Left kidney (tissue), 2 donors: ENCODE results near the gene BCR. TPM values are rescaled to one million over a fixed set of nuclear protein-coding genes. Genes with fewer than 3 reads are reported as not detected.

ENCODE experiments used
- DNase-seq: peaks from one replicate; pipeline ENCODE4 v3.0.0-alpha.2; 2013
- polyA plus RNA-seq: library from polyadenylated mRNA; unstranded; fragments of 120-200 nt; gene quantifications from one replicate; pipeline ENCODE4 v1.2.1, GENCODE V29; 2013; ENCODE audit not compliant: insufficient read length

Gene BCR
- polyA plus RNA-seq, 1 donor: 54.6 TPM

DNA sequence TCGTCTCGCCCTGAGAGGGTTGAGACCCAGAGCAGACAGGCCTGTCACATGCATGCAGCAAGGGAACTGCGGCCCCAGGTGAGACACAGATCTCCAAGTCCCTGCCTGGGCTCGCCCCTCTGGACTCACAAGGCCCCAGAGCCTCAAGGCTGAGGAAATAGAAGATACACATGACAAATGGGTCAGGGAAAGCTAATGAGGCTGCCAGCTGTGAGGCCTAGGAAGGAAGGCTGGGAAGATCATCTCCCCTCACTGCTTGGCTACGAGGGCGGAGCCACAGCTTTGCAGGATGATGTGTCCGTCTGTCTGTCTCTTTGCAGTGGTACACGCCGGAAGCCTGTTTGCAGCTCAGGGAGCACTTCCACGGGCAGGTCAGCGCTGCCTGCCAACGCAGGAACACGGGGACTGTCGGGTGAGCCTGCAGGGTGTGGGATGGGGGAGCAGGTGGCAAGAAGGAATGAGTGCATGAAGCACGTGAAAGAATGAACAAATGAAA lies 30.5 kb upstream of the BCR start:
- DNase-seq: no peak

DNA sequence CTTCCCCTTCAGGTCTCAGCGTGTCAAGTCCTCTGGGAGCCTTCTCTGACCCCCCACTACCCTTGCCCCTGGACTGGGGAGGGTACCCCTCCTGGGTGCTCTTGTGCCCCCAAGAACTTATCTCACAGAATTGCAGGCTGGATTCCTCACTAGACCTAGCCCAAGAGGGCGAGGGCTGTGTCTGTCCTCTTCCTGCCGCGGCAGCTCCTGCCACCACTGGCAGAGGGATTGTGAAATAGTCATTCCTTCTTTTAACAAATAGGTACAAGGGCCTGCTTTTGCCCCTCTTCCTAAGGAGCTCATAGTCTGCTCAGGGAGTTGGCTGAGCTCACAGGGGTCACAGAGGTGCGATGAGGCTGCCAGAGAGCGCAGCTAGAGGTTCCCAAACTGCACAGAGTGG lies 29.5 kb upstream of the BCR start:
- no peak for DNase-seq

DNA sequence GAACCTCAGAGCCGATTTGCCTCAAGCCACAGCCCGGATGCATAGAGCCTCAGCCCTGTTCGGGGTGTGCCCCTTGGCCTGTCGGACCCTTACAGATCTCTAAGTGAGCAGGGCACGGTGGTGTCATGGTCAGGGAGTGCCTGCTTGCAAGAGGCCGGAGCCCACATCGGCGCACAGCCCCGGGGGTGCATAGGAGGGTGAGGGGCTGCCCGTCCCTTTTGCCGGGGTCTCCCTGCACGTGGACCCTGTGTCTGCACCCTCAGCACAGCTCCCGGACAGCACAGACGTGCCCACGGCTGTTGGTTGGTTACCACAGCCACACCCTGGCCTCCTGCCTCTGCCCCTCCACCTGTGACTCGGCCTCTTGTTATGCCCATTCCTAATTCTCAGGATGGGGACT lies 28.5 kb upstream of the BCR start:
- no peak for DNase-seq

DNA sequence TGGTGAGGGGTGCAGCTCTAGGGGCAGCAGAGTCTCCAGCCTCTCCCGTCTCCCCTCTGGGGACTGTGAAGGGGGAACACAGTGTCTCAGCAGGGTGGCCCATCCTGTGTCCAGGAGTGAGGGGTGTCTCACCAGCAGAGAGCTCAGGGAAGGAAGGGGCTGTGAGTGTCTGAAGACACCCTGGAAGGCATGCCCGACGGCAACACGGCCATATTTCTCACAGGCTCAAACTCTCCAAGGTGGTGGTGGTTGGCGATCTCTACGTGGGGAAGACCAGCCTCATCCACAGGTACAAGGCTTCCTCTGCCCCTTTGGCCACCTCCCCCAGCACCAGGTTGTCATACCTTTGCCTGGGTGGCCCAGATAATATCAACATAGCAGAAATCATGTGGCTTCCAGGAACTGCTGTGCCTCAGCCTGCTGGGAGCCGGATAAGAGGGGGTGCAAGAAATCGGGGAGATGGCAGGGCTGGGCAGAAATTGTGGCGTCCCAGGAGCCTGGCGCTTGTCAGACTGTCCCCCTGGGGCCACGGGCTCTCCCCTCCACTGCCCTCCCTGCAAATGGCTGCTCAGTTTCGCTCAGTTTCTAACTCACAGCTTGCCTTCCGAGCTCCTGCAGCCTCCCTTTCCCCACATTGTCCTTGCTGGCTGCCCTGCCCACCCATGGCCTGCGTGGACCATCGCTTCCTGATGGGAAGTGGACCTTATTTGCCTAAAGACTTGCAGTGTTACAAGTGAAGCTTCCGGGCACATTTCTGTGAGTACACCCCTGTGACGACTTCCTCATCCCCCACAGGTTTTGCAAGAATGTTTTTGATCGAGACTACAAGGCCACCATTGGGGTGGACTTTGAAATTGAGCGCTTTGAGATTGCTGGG lies 27.8 kb upstream of the BCR start:
- no peak for DNase-seq

DNA sequence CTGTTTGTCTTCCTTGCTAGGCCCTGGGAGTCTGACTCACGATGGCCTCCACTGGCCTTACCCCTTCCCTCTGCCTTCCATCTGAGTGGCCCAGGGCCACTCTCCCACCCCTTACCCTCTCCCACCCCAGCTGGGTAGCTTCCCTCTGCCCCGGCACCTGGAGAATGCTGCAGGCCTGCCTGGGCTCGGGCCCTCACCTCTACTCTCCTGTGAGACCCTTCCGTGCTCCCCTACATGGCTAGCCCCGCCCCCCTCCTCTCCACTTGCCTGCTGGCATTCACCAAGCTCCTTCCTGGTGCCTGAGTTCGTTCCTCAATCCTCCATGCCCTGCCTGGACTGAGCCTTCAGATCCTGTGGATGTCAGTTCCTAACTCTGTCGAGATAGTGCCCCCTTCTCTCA lies 26.3 kb upstream of the BCR start:
- DNase-seq: no peak

DNA sequence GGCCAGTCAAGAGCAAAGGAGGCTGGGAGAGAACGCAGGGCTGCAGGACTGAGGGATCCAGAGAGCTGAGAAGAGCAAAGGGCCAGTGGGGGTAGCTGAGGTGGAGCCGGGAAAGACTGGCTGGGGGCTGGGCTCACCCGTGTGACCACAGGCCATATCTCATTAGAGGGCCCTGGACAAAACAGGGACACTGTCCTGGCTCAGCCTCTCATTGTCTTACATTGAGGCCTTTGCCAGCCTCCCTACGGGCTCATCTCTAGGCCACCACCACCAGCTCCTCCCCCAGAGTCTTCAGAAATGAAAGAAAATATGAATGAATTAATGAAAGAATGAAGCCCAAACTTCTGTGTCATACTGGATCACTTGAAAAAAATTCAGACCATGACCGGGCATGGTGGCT lies 25.8 kb upstream of the BCR start:
- no peak for DNase-seq

DNA sequence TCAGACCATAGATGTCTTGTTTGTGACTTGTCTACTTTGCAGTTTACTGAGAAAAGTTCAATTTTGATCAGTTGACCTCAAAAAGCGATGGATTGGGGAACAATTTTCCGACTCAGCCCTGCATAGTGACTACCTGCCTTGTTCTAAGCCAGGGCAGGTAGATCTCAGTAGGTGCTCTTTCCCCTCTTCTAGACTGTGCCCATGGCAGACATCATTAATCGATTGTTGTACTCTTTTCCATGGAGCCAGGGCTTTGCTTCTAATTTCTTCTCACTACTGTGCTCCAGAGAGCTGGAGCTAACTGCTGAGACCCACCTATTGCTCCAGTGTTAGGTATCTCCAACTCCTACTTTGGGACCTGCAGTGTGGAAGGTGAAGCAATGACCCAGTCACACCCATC lies 25.2 kb upstream of the BCR start:
- DNase-seq: no peak

DNA sequence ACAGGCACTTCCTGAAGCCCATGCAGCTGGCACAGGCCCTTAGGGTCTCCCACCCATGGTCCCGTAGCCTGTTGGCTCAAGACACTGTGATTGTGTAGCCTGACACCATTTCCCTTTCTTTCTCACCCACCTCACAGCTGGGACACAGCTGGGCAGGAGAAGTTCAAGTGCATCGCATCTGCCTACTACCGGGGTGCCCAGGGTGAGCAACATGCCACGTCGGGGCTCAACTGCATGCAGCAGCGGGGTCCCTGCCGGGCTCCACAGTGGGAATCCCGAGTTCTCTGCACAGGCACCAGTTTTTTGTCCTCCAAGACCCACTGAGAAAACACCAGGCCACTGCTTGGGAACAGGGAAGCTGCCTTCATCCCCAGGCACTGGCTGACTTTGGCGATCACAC lies 24.5 kb upstream of the BCR start:
- DNase-seq: no peak

DNA sequence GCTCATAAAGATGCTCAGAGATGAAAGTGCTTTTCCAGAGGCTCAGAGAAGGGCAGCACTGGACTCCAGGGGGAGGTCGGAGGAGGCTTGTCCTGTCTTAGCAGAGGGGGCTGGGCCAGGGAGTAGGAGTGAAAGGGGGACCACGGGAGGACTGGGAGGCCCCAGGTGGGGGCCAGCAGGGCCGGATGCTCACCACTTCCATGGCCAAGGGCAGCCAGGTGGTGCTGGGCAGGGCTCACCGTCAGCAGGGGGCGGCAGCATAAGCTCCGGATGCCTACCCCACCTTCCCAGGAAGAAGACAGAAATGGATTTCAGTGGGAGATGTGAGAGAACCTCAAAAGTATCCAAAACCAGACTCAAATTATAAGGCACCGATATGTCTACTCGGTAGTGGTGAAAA lies 24.0 kb upstream of the BCR start:
- DNase-seq: no peak

DNA sequence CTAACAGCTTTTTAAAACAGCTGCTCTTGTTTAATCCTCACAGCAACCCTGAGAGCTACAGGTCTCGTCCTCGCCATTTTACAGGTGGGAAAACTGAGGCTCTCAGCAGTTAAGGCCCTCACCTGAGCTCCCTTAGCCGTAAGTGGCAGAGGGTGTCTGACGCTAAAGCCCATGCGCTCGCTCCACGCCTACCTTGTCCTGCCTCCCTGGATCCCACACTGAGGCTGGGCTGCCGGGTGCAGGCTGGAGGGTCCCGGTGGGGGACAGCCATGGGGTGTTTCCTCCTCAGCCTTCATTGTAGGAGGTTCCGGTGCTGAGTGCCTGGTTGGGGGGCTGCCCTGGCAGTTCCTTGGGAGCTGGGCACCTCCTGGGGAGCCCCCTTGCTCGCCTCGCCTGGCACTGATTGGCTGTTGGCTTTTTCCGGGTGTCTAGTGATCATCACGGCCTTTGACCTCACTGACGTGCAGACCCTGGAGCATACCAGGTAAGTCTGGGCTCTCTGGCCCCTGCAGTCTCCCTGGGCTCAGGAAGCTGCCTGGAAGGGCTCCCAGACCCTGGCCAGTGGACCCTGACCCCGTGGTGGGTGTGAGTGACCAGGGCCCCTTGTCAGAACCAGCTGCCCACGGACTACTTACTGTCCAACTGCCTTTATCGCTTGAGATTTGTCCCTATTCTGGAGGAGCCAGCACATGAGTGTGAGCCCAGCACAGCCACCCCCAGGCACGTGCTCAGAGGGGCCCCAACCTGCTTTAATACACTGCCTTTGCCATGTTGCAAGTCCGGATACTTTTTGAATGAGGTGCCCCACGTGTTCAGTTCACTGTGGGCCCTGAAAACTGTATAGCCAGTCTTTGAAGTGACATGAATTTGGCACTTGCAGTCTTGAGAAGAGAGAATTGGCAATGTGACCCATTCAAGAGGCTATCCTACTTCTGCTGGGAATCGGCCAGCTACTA lies 22.5 kb upstream of the BCR start:
- no peak for DNase-seq

DNA sequence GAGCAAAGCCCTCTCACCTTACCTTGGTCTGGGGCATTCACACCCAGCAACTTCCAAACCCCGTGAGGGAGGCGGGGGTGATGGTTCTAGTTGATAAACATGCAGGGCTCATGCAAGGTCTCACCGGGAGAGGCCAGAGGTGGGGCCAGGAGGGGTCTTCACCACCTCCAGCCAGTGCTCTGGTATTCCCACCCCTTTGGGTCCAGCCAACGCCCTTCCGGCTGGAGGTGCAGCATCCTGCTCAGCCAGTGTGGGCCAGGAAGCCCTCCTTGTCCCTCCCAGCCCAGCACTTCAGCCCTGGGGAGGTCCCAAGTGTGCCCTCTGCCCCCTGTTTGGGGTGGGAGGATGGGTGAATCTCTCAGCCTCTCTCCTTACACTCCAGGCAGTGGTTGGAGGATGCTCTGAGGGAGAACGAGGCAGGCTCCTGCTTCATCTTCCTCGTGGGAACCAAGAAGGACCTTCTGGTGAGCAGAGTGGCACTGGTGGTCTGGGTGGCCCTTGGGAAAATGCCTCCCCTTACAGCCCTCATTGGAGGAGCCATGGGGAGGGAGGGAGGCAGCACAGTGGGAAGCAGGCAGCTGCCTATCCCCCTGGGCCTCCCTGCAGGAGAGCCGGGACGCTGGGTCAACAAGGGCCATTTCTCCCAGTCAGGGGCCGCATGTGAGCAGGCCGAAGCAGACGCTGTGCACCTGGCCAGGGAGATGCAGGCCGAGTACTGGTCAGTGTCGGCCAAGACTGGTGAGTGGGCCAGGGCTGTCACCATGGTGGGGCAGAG lies 21.6 kb upstream of the BCR start:
- DNase-seq: no peak

DNA sequence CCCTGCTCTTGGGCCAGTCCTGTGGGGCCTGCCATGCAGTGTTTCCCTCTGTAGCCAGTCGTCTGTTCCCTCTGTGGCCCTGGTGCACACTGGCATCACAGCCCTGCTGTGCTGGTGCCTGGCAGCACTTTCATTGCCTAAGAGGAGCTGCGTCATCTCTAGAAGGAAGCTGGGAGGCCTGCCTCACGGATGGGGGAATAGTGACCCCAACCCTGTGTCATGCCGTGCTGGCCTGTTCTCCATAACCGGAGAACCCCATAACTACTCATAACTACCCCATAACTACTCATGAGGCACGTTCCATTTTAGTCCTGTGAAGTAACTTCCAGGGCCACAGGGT lies 21.0 kb upstream of the BCR start:
- no peak for DNase-seq

DNA sequence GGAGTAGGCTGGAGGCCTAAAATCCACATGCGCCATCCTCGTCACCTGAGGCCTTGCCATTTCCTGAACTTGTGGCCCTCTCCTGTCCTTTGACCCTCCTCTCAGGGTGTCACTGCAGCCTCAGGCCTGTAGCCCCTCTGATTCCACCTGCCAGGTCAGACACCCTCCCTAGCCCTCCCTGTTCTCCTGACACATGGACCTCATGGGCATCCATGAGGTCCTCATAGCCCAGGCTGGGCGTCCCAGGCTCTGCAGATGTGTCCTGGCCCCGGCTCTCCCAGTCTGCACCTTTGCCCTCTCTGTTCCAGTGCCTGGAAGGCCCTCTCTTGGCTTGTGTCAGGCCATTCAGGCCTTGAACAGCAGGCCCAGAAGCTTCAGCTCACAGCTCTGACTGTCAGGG lies 19.3 kb upstream of the BCR start:
- DNase-seq: no peak

DNA sequence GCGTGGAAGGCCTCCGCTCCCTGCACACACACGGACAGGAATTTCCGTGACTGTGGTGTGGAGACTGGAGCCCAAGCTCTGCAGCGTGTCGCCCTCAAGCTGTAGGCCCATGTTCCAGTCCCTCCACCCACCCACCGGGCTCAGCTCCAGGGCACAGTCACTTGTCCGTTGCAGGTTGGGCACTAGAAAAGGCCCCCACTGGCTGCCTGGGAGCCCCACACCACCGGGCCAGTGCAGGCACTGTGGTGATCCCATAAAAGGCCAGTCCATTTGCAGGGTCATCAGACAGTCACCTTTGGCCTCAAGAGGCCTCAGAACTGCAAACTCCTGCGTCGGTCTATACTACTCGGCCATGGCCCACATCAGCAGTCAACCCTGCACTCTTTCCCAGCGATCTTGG lies 18.7 kb upstream of the BCR start:
- no peak for DNase-seq

DNA sequence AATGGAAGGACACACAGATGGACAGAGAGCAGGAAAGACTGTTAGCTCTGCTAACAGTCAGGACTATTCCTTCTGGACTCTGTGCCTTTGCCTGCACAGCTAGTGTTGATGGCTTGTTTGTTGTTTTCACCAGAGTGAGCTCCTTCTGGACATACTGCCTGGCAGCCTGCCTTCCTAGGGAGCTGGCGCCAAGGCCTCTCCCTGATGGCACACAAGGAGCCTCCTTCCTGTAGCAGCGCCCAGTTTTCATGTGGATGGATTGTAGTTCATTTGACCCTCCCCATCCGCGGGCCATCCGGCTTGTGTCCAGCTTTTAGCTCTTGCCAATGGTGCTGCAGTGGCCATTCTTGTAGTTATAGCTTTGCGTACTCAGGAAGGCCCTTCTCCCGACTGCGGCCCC lies 16.6 kb upstream of the BCR start:
- DNase-seq: no peak

DNA sequence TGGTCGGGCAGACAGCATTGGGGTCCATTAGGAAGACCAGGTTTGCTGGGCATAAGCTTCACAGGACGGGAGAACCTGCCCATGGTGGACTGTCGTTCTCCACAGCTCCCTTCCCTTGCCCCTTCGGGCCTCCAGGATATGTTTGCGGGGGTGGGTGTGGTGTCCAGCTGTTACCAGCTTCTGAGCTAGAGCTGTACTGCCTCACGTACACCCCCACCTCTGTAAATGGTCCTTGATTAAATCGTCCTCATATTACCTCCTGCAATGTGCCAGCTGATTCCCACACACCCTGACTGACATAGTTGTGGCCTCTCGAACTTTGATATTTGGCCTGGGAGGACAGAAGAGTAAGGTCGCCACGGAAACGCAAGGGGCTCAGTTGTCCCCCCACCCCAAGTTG lies 16.2 kb upstream of the BCR start:
- DNase-seq: no peak

DNA sequence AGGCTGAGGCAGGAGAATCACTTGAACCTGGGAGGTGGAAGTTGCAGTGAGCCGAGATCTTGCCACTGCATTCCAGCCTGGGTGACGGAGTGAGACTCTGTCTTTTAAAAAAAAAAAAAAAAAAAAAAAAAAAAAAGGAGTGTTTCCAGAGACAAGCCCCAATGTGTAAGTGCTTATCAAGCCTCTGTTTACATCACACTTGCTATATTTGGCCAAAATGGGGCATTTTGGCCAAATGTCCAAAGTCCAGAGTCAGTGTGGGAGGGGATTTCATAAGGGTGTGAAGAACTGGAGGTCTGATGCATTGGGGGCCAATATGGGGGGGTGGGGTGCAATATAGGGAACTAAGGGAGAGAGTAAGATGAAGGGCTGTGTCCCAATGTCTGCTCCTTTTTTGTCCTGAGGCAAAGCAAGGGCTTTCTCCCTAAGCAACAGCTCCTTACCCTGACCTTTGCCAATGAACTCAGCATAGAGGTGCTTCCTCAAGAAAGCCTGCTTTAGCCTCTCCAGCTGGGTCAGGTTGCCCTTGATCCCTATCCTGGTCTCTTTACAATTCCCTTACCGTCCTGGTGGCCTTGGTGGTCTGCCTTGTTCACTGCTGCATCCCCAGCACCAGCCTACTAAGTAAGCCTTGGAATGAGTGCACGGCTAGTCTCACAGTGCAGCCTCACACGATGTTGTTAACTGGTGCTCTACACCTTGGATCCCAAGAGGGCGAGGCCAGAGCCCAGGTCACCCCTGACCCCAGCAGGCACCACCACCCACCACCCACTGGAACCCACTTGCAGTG lies 14.1 kb upstream of the BCR start:
- DNase-seq: no peak

DNA sequence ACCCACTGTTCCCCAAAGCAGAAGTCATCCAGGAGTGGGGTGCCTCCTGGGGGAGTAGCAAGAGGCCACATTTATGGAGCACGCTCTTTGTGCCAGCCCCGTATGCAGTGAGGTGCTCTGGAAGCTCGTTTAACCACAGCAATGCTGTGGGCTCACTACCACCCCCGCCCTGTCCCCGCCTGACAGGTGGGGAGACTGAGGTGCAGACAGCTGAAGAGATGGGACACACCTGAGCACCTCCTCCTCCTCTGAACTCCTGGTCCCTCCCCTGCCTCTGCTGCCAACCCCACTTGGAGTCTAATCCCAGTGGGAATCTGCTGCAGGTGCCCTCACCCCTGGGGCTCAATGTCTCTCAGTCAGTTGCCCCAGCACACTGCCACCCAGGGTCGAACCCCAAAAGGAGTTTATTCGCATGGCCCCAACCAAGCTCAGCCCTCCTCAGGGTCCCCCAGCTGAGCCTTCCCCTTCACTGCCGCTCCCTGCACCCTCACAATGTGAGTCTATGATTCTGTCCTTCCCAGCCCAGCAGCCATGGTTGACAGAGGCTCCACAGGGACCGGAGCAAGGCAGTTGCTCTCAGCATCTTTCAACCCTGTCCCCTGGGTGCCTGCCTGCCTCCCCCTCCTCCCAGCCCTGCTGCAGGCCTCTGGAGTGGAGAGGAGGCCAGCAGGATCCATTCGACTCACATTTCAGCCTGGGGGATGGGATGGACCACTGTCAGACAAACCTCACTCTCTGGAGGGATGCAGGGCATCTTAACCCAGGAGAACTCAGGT lies 13.3 kb upstream of the BCR start:
- DNase-seq: no peak

DNA sequence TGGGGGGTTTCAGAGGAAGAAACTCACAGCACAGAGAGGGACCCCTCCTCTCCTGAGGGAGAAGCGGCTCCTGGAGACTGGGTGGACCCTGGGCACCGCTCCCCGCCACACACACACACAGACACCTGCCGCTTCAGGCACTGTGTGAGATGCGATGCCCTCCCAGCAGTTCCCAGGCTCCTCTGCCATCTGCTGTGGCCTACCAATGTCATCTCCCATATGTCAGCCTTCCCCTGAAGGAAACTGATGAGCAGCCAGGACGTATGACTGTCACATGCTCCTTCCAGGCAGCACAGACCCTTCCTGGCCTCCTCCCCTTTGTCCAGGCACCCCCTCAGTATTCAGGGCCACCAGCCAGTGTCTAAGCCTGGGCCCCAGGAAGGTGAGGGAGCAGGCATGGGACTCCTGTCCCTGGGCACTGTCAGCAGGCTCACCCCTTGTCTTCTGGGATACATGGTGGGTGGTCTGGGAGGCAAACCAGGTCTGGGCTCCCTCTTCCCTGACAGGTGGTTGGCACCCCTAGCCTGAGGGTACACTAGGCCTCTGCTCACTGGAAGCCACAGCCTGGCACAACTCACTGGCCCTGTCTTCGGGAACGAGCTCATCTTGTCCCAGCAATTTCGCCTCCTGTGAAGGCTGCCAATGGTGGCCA lies 11.8 kb upstream of the BCR start:
- DNase-seq: no peak

DNA sequence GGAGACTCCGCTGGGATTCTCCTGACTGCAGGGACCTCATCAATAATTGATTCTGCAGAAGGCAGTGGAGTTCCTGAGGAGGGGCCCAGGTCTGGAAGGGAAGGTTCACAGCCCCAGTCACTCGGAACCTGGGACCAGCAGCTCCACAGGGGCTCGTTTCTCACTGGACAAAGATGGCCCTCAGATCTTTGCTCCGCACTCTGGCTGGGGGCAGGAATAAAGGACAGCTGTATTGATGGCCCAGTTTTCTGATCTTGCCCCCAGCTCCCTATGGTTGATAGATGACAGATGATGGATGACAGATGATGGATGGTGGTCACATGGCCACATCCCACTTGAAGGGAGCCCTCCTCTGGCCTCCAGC lies 11.3 kb upstream of the BCR start:
- no peak for DNase-seq
